Immature natural killer cell (primary cell): Measurements from ENCODE around the gene SDR42E2. TPM values are rescaled to one million over a fixed set of nuclear protein-coding genes. Genes with fewer than 3 reads are reported as not detected.
"Not testable (repeated sequence)": the region's sequence is repeated elsewhere in the genome, so short reads cannot be mapped to it uniquely, and the experiment has no call there.

Source experiments
- DNase-seq, 3 donors: peaks; one replicate each; pipeline ENCODE4 v3.0.0; 2022; ENCODE audit warnings: mixed read lengths in 1 of 3
- H3K27ac Mint-ChIP-seq, 6 donors: one replicate each; pipeline ENCODE4 v1.8.0; 2020; ENCODE audit warnings: mixed read lengths in 6 of 6, mild to moderate bottlenecking in 5 of 6, inconsistent platforms in 4 of 6, moderate library complexity in 3 of 6
- H3K27me3 Mint-ChIP-seq, 3 donors: one replicate each; pipeline ENCODE4 v1.8.0; 2020 to 2021; ENCODE audit warnings: low read depth in 3 of 3, mild to moderate bottlenecking in 3 of 3, mixed read lengths in 3 of 3, moderate library complexity in 3 of 3, inconsistent platforms in 1 of 3
- H3K36me3 Mint-ChIP-seq, 3 donors: one replicate each; pipeline ENCODE4 v1.8.0; 2020; ENCODE audit warnings: mixed read lengths in 3 of 3, inconsistent platforms in 2 of 3, mild to moderate bottlenecking in 2 of 3
- H3K4me1 Mint-ChIP-seq, 2 donors: one replicate each; pipeline ENCODE4 v1.8.0; 2020; ENCODE audit warnings: inconsistent platforms in 2 of 2, mild to moderate bottlenecking in 2 of 2, mixed read lengths in 2 of 2, moderate library complexity in 1 of 2
- H3K4me3 Mint-ChIP-seq, 5 donors: one replicate each; pipeline ENCODE4 v1.8.0; 2020; ENCODE audit warnings: mild to moderate bottlenecking in 5 of 5, mixed read lengths in 5 of 5, inconsistent platforms in 3 of 5, moderate library complexity in 3 of 5
- H3K9me3 Mint-ChIP-seq, 6 donors: one replicate each; pipeline ENCODE4 v1.8.0; 2020; ENCODE audit warnings: mild to moderate bottlenecking in 6 of 6, mixed read lengths in 6 of 6, inconsistent platforms in 4 of 6, moderate library complexity in 3 of 6
- polyA plus RNA-seq, 3 donors: library from polyadenylated mRNA; unstranded; fragments of 300-500 nt; fragmentation: Illumina TruSeq; gene quantifications; one replicate each; pipeline ENCODE4 v1.2.3, GENCODE V29; 2021

The SDR42E2 gene
- polyA plus RNA-seq = under 1 TPM in 2 of 3 donors, not detected in 1; 0.47 to 0.51 TPM

- Mint-ChIP-seq H3K4me1 (peaks cover 6 to 12% of the 10 kb centered on the region in 2 donors), H3K9me3 (peaks cover 0 to 1% (median 0%) of the 10 kb centered on the region in 6 donors), H3K4me3 (peak within 1 kb of the TSS; percentile 36 to 77 (median 70)), H3K27me3 (peaks cover 2 to 15% (median 5%) of the 10 kb centered on the region in 3 donors), H3K27ac (no peak within 1 kb of the TSS), H3K36me3 (peaks cover 0 to 5% (median 3%) of the 10 kb centered on the region in 3 donors)
- peak; percentile 0 to 18 (median 6) for DNase-seq
Measured at GRCh38 chr16:22161999-22162655, at the start of gene SDR42E2. TSS of gene SDR42E2 (plus strand) at chr16:22162506. CDS start at chr16:22165583, 3,077 bp downstream.

GRCh38 chr16:22116095-22116700 lies 46.1 kb upstream of the SDR42E2 start:
- Mint-ChIP-seq H3K27ac (peak overlapping the region in 1 of 6 donors; percentile 40), H3K9me3 (no peaks in the 10 kb centered on the region), H3K27me3 (no peaks in the 10 kb centered on the region), H3K36me3 (no peaks in the 10 kb centered on the region), H3K4me1 (no peaks in the 10 kb centered on the region), H3K4me3 (no peak overlapping the region)
- DNase-seq = no peak

- no peaks in the 10 kb centered on the region for H3K36me3 Mint-ChIP-seq
- H3K4me1 Mint-ChIP-seq = no peaks in the 10 kb centered on the region
- H3K27me3 Mint-ChIP-seq = no peaks in the 10 kb centered on the region
- H3K27ac Mint-ChIP-seq = no peak overlapping the region
- no peaks in the 10 kb centered on the region for H3K9me3 Mint-ChIP-seq
- DNase-seq = no peak
- no peak overlapping the region for H3K4me3 Mint-ChIP-seq
Measured at GRCh38 chr16:22117609-22118008, 44.7 kb upstream of the SDR42E2 start.

DNA sequence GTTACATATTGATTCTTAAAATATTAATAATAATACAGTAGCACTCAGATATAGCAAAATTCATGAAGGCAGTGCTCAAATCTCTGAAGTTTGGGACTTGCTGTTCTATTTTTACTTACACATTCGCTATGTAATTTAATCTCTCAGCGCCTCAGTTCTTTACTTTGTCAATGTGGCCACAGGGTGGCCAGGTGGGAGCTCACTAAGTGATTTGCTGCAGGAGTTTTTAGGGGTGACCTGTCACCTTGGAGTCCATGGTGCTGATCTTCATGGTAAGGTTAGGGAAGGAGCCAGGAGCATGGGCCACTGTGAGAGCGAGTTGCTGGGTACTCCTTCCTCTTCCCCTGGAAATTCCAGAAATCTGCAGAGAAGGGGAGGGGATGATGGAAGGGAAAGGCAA lies 41.9 kb upstream of the SDR42E2 start:
- no peak overlapping the region for H3K27ac Mint-ChIP-seq
- H3K36me3 Mint-ChIP-seq = no peaks in the 10 kb centered on the region
- no peak overlapping the region for H3K4me3 Mint-ChIP-seq
- no peaks in the 10 kb centered on the region for H3K4me1 Mint-ChIP-seq
- no peak for DNase-seq
- peaks cover 0 to 2% (median 0%) of the 10 kb centered on the region in 3 donors for H3K27me3 Mint-ChIP-seq
- H3K9me3 Mint-ChIP-seq = no peaks in the 10 kb centered on the region

DNA sequence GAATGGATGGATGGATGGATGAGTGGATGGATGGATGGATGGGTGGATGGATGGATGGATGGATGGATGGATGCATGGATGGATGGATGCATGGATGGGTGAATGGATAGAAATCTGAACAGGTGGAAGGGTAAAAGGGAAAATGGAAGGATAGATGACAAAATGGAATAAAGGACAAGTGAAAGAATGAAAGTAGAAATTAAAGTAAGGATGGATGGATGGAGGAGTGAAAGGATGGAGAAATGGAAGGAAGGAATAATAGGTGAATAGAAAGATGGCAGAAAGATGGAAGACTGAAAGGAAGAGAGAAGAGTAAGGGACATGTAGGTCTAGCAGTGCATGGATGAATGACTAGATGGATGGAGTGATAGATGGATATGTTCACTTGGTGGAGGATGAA lies 40.1 kb upstream of the SDR42E2 start:
- H3K4me1 Mint-ChIP-seq = no peaks in the 10 kb centered on the region
- no peaks in the 10 kb centered on the region for H3K36me3 Mint-ChIP-seq
- no peaks in the 10 kb centered on the region for H3K9me3 Mint-ChIP-seq
- H3K4me3 Mint-ChIP-seq = no peak overlapping the region
- H3K27me3 Mint-ChIP-seq = peaks cover 2% of the 10 kb centered on the region in 3 donors
- DNase-seq = no peak
- no peak overlapping the region for H3K27ac Mint-ChIP-seq

DNA sequence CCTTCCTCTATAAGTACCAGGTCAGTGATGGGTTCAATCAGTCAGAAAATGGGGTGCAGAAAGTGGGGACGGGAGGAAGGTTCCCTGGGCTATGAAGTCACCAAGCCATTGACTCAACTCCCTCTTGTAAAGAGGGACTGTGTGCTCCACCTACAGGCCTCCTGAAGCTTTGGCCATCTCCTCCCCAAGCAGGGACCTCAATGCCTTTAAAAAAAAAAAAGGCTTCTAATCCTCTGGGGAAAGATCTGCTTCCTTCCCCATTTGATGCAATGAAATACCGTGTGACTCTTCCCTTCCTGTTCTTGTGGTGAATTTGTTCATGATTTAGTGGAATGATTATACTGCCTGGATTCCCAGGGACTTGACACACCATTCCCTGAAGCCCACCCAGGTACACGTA lies 39.2 kb upstream of the SDR42E2 start:
- no peak overlapping the region for H3K4me3 Mint-ChIP-seq
- H3K27ac Mint-ChIP-seq = peak overlapping the region in 1 of 6 donors; percentile 44
- no peaks in the 10 kb centered on the region for H3K4me1 Mint-ChIP-seq
- no peaks in the 10 kb centered on the region for H3K36me3 Mint-ChIP-seq
- peaks cover 2% of the 10 kb centered on the region in 3 donors for H3K27me3 Mint-ChIP-seq
- DNase-seq = no peak
- H3K9me3 Mint-ChIP-seq = no peaks in the 10 kb centered on the region

DNA sequence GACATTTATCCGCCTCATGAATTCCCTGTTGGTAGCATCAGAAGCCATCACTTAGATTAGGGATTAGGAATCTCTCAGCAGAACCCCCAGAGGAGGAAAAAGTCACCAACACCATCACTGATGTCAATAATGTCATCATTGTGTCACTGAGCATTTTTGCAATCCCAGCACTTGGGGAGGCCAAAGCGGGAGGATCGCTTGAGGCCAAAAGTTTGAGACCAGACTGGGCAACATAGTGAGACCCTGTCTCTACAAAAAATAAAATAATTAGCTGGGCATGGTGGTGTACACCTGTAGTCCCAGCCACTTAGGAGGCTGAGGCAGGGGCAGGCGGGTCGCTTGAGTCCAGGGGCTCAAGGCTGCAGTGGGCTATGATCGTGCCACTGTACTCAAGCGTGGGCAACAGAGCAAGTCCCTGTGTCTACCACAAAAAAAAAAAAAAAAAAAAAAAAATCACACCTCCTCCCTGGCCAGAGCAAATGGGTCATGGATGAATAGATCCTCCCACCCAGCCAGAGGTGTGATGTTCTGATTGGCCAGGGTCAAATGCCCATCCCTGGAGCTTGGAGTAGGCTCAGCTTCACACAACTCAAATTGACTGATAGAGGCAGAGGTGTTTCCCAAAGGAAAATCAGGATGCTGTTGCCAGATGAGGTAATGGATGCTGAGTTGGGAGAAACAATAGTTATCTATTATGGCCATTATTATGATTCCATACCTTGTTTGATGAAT lies 38.4 kb upstream of the SDR42E2 start:
- no peaks in the 10 kb centered on the region for H3K36me3 Mint-ChIP-seq
- no peak overlapping the region for H3K4me3 Mint-ChIP-seq
- no peaks in the 10 kb centered on the region for H3K4me1 Mint-ChIP-seq

DNA sequence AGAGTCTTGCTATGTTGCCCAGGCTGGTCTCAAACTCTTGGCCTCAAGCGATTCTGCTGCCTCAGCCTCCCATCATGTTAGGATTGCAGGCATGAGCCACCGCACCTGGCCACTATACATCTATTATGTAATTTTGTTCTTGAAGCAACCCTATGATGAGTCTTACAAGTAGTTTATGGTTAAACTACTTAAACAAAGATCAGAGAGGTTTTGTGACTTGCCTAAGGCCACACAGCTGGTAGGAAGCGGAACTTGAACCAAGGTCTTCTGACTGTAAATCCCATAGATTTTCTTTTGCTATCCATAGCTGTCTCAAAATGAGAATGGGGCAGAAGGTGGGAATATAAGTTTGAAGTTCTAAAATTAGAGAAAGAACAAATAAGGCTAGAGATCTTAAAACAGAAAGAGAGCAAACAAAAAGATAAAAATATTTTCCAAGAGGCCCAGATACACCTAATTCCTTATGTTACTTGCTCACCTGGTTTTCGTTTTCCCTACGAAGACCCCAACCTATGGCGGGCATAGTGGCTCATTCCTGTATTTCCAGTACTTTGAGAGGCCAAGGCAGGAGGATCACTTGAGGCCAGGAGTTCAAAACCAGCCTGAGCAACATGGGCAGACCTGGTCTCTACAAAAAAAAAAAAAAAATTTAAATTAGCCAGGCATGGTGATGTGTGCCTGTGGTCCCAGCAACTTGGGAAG lies 37.6 kb upstream of the SDR42E2 start:
- Mint-ChIP-seq H3K27ac (no peak overlapping the region), H3K4me3 (no peak overlapping the region), H3K27me3 (peaks cover 2% of the 10 kb centered on the region in 3 donors), H3K9me3 (no peaks in the 10 kb centered on the region), H3K4me1 (no peaks in the 10 kb centered on the region), H3K36me3 (no peaks in the 10 kb centered on the region)
- DNase-seq = no peak

More for the DNA sequence above, 38.4 kb upstream of the SDR42E2 start:
- Mint-ChIP-seq H3K27ac (peak overlapping the region in 1 of 6 donors; percentile 44), H3K9me3 (no peaks in the 10 kb centered on the region), H3K27me3 (peaks cover 2% of the 10 kb centered on the region in 3 donors)
- no peak for DNase-seq

DNA sequence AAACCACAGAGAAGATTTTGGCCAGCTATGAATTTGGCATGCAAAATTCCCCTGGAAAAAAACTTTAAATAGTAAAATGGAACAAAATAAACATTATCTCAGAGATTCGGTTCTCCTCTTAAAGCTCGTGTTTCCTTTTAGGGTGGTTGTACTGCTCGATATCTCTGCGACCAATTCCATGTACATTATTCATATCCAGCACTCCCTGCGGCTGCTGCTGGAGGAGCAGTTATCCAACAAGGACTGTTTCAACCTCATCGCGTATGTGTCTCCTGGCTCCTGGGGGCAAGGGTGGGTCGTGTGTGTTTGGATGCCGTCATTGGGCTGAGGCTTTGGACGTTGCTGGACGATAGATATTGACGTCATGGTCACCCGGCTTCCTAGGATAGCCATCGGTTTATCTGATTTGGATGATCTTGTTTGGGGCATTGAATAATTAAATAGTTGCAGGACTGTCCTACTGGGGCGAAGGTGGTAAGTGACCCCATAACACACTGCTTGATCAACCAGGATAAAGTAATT lies 36.2 kb upstream of the SDR42E2 start:
- H3K4me1 Mint-ChIP-seq = no peaks in the 10 kb centered on the region
- no peak overlapping the region for H3K27ac Mint-ChIP-seq
- H3K36me3 Mint-ChIP-seq = no peaks in the 10 kb centered on the region
- no peak overlapping the region for H3K4me3 Mint-ChIP-seq
- peaks cover 2% of the 10 kb centered on the region in 3 donors for H3K27me3 Mint-ChIP-seq
- no peaks in the 10 kb centered on the region for H3K9me3 Mint-ChIP-seq
- DNase-seq = no peak

DNA sequence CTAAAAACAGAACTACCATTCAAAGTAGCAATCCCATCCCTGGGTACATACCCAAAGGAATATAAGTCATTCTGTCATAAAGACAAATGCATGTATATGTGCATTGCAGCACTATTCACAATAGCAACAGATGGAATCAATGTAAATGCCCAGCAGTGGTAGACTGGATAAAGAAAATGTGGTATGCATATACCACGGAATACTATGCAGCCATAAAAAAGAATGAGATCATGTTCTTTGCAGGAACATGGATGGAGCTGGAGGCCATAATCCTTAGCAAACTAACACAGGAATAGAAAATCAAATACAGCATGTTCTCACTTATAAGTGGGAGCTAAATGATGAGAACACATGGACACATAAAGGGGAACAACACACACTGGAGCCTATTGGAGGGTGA lies 33.8 kb upstream of the SDR42E2 start:
- not testable (repeated sequence) for H3K9me3 Mint-ChIP-seq, H3K4me3 Mint-ChIP-seq, H3K27ac Mint-ChIP-seq, H3K4me1 Mint-ChIP-seq, H3K36me3 Mint-ChIP-seq, DNase-seq, H3K27me3 Mint-ChIP-seq

- no peaks in the 10 kb centered on the region for H3K9me3 Mint-ChIP-seq
- H3K4me3 Mint-ChIP-seq = no peak overlapping the region
- no peaks in the 10 kb centered on the region for H3K36me3 Mint-ChIP-seq
- no peaks in the 10 kb centered on the region for H3K4me1 Mint-ChIP-seq
- no peak overlapping the region for H3K27ac Mint-ChIP-seq
- H3K27me3 Mint-ChIP-seq = peaks cover 0 to 2% (median 2%) of the 10 kb centered on the region in 3 donors
- DNase-seq = no peak
Measured at GRCh38 chr16:22130528-22130927, 31.8 kb upstream of the SDR42E2 start.

DNA sequence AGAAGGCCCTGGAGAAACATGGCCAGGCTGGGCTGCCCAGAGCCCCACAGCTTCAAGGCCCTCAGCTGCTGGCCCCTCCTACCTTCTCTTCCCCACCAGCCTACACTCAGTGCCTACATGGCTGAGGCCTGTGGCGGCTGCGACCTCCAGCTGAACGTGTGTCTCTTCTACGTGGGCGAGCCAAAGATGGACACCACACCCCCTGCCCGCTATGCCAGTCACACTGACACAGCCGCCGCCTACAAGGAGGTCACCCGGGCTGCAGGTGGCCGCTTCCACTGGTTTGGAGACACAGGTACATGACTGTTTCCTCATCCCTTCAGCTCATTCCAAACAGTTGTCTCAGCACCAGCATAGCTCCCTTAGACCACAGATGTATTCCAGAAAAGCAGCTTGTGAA lies 29.5 kb upstream of the SDR42E2 start:
- DNase-seq = no peak
- Mint-ChIP-seq H3K4me3 (no peak overlapping the region), H3K27ac (no peak overlapping the region), H3K4me1 (no peaks in the 10 kb centered on the region), H3K36me3 (no peaks in the 10 kb centered on the region), H3K27me3 (no peaks in the 10 kb centered on the region), H3K9me3 (no peaks in the 10 kb centered on the region)

DNA sequence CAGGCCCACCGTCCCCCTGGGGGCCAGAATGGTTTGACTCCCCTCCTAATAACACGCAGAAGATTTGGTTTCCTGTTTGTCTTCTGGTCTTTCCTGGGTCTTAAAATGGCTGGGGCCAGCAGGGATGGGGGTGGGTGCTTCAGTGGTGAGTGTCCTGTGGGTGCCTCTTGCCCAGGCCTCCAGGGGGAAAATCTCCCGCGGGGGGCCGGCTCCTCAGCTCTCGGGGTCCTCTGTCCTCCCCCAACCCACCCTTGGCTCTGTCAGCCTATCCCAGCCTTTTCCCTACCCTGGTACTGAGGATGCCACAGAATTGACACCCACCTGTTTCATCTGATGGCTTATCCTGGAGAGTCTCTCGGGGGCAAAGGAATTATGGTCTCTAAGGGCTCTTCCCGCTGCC lies 23.8 kb upstream of the SDR42E2 start:
- no peak for DNase-seq
- Mint-ChIP-seq H3K27me3 (no peaks in the 10 kb centered on the region), H3K4me1 (no peaks in the 10 kb centered on the region), H3K36me3 (no peaks in the 10 kb centered on the region), H3K9me3 (no peaks in the 10 kb centered on the region), H3K27ac (no peak overlapping the region), H3K4me3 (no peak overlapping the region)

DNA sequence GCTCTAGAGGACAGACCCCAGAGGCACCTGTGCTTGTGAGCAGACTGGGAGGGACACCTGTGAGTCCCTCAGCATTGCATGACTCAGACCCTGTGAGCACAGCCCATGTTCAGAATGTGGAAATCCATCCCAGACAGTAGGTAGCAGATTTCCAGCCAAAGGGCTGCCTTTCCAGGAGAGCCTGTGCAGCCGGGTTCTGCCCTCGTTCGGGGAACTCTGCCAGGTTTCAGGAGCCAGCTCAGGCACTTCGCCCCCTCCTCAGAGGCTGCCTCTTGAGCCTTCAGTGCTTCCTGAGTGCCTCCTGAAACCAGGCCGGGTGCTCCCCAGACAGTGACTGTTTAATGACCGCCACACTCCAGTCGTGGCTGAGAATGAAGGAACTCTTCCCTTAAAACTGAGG lies 23.3 kb upstream of the SDR42E2 start:
- H3K36me3 Mint-ChIP-seq = no peaks in the 10 kb centered on the region
- DNase-seq = no peak
- no peaks in the 10 kb centered on the region for H3K9me3 Mint-ChIP-seq
- no peak overlapping the region for H3K4me3 Mint-ChIP-seq
- no peaks in the 10 kb centered on the region for H3K4me1 Mint-ChIP-seq
- H3K27me3 Mint-ChIP-seq = no peaks in the 10 kb centered on the region
- no peak overlapping the region for H3K27ac Mint-ChIP-seq
